ENCODE measurements around the gene ZWILCH.
"Not testable (repeated sequence)": the region's sequence is repeated elsewhere in the genome, so short reads cannot be mapped to it uniquely, and the experiment has no call there.

DNA sequence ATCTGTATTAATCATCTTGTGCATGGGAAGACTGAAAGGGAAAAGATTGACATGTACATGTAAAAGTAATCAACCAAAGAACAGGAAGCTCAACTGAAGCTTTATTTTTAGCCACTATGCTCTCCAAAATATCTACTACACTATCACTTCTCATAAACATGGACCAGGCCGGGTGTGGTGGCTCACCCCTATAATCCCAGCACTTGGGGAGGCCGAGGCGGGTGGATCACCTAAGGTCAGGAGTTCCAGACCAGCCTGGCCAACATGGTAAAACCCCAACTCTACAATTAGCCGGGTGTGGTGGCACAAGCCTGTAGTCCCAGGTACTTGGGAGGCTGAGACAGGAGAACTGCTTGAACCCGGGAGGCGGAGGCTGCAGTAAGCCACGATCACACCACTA, 4.8 kb upstream of the ZWILCH start:
- TF ChIP-seq, protein P1, sequence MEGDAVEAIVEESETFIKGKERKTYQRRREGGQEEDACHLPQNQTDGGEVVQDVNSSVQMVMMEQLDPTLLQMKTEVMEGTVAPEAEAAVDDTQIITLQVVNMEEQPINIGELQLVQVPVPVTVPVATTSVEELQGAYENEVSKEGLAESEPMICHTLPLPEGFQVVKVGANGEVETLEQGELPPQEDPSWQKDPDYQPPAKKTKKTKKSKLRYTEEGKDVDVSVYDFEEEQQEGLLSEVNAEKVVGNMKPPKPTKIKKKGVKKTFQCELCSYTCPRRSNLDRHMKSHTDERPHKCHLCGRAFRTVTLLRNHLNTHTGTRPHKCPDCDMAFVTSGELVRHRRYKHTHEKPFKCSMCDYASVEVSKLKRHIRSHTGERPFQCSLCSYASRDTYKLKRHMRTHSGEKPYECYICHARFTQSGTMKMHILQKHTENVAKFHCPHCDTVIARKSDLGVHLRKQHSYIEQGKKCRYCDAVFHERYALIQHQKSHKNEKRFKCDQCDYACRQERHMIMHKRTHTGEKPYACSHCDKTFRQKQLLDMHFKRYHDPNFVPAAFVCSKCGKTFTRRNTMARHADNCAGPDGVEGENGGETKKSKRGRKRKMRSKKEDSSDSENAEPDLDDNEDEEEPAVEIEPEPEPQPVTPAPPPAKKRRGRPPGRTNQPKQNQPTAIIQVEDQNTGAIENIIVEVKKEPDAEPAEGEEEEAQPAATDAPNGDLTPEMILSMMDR (IDR thresholded peaks at IDR 0.05; ENCODE audit: low read depth, low read length): not testable (repeated sequence)
- TF ChIP-seq EZH2phosphoT487 (IDR thresholded peaks at IDR 0.05; ENCODE audit: low read depth): not testable (repeated sequence)
